ENCODE measurements around the gene CRLF3. TPM values are rescaled to one million over a fixed set of nuclear protein-coding genes. Genes with fewer than 3 reads are reported as not detected.

The CRLF3 gene
- polyA plus RNA-seq, 3 donors: 41.0 to 92.8 (median 88.5) TPM

DNA sequence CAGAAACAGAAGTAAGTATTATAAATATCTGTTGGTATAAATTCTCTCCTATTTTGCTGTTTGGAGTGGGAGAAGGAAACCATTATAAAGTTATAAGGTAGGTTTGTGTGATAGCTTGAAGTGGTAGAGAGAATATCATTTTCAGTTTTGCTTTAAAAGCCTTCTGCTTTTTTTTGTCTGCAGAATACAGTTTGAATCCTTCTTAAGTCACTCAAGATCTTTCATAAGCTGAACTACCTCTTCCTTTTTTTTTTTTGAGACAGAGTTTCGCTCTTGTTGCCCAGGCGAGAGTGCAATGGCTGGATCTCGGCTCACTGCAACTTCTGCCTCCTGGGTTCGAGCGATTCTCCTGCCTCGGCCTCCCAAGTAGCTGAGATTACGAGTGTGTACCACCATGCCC lies 16.3 kb upstream of the CRLF3 start:
- H3K4me2 ChIP-seq (replicated peaks; ENCODE audit: extremely low read depth, low read length, poor library complexity, severe bottlenecking): peak overlapping the region; percentile 69
- no peaks in the 10 kb centered on the region for H4K20me1 ChIP-seq (ENCODE audit: insufficient read depth, low read length)
- Mint-ChIP-seq H3K27me3 (ENCODE audit: low read depth in 3 of 3) (peaks cover 0 to 2% (median 0%) of the 10 kb centered on the region in 3 donors), H3K4me1 (peaks cover 15% of the 10 kb centered on the region), H3K27ac (peak overlapping the region; percentile 93 to 98 (median 97)), H3K36me3 (peaks cover 3 to 6% of the 10 kb centered on the region in 2 donors), H3K4me3 (peak overlapping the region; percentile 75 to 91), H3K9me3 (peaks cover 0 to 2% (median 0%) of the 10 kb centered on the region in 7 donors)
- no peaks in the 10 kb centered on the region for H3K9me3 ChIP-seq (replicated peaks in 1 of 2; ENCODE audit: control insufficient read depth in 1 of 2, insufficient read depth in 1 of 2, low read length in 2 of 2)
- H3K36me3 ChIP-seq (replicated peaks in 1 of 2; ENCODE audit: control insufficient read depth in 1 of 2, insufficient read depth in 2 of 2, low read length in 2 of 2): peaks cover 2 to 26% of the 10 kb centered on the region in 2 donors
- H3K9ac ChIP-seq (ENCODE audit: insufficient read depth, low read length, poor library complexity, severe bottlenecking): peak overlapping the region; percentile 66
- intact Hi-C loops (cut with micrococcal nuclease): no loop called here
- TF ChIP-seq, protein P1, sequence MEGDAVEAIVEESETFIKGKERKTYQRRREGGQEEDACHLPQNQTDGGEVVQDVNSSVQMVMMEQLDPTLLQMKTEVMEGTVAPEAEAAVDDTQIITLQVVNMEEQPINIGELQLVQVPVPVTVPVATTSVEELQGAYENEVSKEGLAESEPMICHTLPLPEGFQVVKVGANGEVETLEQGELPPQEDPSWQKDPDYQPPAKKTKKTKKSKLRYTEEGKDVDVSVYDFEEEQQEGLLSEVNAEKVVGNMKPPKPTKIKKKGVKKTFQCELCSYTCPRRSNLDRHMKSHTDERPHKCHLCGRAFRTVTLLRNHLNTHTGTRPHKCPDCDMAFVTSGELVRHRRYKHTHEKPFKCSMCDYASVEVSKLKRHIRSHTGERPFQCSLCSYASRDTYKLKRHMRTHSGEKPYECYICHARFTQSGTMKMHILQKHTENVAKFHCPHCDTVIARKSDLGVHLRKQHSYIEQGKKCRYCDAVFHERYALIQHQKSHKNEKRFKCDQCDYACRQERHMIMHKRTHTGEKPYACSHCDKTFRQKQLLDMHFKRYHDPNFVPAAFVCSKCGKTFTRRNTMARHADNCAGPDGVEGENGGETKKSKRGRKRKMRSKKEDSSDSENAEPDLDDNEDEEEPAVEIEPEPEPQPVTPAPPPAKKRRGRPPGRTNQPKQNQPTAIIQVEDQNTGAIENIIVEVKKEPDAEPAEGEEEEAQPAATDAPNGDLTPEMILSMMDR (IDR thresholded peaks at IDR 0.05): no peak
- peak; percentile 45 to 70 (median 59) for DNase-seq
- H2AFZ ChIP-seq (ENCODE audit: insufficient read depth, low read depth, low read length, poor library complexity, severe bottlenecking): peak overlapping the region; percentile 77
- H3K4me3 ChIP-seq (replicated peaks in 1 of 3; ENCODE audit: low read depth in 2 of 3, low read length in 3 of 3): peak overlapping the region; percentile 59 to 98 (median 81)
- peak overlapping the region; percentile 88 to 93 for H3K27ac ChIP-seq (ENCODE audit: low read depth in 1 of 2, low read length in 2 of 2)
- H3K27me3 ChIP-seq (ENCODE audit: control insufficient read depth in 2 of 2, insufficient read depth in 2 of 2, low read length in 2 of 2): no peaks in the 10 kb centered on the region
- peaks cover 9 to 14% of the 10 kb centered on the region in 2 donors for H3K4me1 ChIP-seq (ENCODE audit: control insufficient read depth in 1 of 2, insufficient read depth in 2 of 2, low read length in 2 of 2)
- H3K79me2 ChIP-seq (ENCODE audit: insufficient read depth, low read length): peaks cover 31% of the 10 kb centered on the region
- 13% methylated on average over 3 of the region's 7 CpGs for WGBS (ENCODE audit: insufficient coverage)

DNA sequence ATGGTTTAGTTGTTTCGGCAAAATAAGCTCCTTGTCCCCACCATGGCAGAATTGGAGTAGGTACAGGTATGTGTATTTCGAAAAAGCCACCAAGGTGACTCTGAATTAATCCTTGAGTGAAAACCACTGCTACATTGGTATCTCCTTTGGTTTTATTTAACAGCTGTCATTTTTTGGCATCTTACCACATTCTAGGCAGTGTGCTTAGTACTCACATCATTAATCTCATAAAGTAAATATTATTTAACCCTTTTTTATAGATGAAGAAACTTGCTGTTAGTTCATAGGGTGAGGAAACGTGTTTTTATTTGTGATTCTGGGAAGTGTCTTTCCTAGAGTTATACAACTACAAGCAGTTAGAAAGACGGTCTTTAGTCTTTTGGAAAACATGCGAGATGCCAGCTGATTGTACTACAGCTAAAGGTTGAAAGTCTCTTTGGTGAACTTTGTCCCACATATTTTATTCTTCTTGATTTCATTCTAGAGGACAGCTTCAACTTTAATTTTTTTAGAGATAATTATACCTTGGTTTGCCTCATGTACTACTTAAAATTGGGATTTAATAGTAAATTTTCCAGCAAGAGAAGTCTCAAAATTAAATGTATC lies 13.8 kb upstream of the CRLF3 start:
- H3K9me3 Mint-ChIP-seq: peaks cover 0 to 2% (median 0%) of the 10 kb centered on the region in 7 donors
- H3K36me3 Mint-ChIP-seq: peaks cover 0 to 3% of the 10 kb centered on the region in 2 donors
- Histone ChIP-seq H3K4me3 (replicated peaks in 1 of 3; ENCODE audit: low read depth in 2 of 3, low read length in 3 of 3) (no peak overlapping the region), H3K9me3 (replicated peaks in 1 of 2; ENCODE audit: control insufficient read depth in 1 of 2, insufficient read depth in 1 of 2, low read length in 2 of 2) (no peaks in the 10 kb centered on the region), H3K4me2 (replicated peaks; ENCODE audit: extremely low read depth, low read length, poor library complexity, severe bottlenecking) (no peak overlapping the region), H3K27ac (ENCODE audit: low read depth in 1 of 2, low read length in 2 of 2) (peak overlapping the region in 1 of 2 donors; percentile 38), H3K4me1 (ENCODE audit: control insufficient read depth in 1 of 2, insufficient read depth in 2 of 2, low read length in 2 of 2) (peaks cover 9 to 16% of the 10 kb centered on the region in 2 donors), H4K20me1 (ENCODE audit: insufficient read depth, low read length) (no peaks in the 10 kb centered on the region), H3K9ac (ENCODE audit: insufficient read depth, low read length, poor library complexity, severe bottlenecking) (no peak overlapping the region), H3K27me3 (ENCODE audit: control insufficient read depth in 2 of 2, insufficient read depth in 2 of 2, low read length in 2 of 2) (no peaks in the 10 kb centered on the region), H3K79me2 (ENCODE audit: insufficient read depth, low read length) (peaks cover 55% of the 10 kb centered on the region), H3K36me3 (replicated peaks in 1 of 2; ENCODE audit: control insufficient read depth in 1 of 2, insufficient read depth in 2 of 2, low read length in 2 of 2) (peaks cover 2 to 28% of the 10 kb centered on the region in 2 donors), H2AFZ (ENCODE audit: insufficient read depth, low read depth, low read length, poor library complexity, severe bottlenecking) (no peak overlapping the region)
- TF ChIP-seq, protein P1 (IDR thresholded peaks at IDR 0.05): no peak
- intact Hi-C loops (cut with micrococcal nuclease): no loop called here
- H3K27ac Mint-ChIP-seq: no peak overlapping the region
- peaks cover 7% of the 10 kb centered on the region for H3K4me1 Mint-ChIP-seq
- WGBS (ENCODE audit: insufficient coverage): no CpG with 5 or more reads among the region's 5 CpGs
- peaks cover 0 to 2% (median 0%) of the 10 kb centered on the region in 3 donors for H3K27me3 Mint-ChIP-seq (ENCODE audit: low read depth in 3 of 3)
- H3K4me3 Mint-ChIP-seq: no peak overlapping the region
- no peak for DNase-seq

Data from CD14-positive monocyte (primary cell).